Measurements from ENCODE around the gene NAMPT. TPM values are rescaled to one million over a fixed set of nuclear protein-coding genes. Genes with fewer than 3 reads are reported as not detected.

The NAMPT gene
- total and polyA plus RNA-seq, 9 of the 15 experiments (the other 6 are each of a cell fraction or from before 2014, with no cell fraction given): 41.1 to 160 (median 106) TPM

GRCh38 chr7:106283831-106284713 lies 711 bp downstream of the NAMPT start (continued):
- no peak for TF ChIP-seq ZNF277 (CRISPR knock-in tag; IDR thresholded peaks at IDR 0.05; ENCODE audit: borderline replicate concordance)
- peak; percentile 86 for TF ChIP-seq SMAD4 (CRISPR knock-in tag; conservative IDR thresholded peaks at IDR 0.05)
- TF ChIP-seq MYNN (IDR thresholded peaks at IDR 0.05): 0 out of 2 replicates have a peak, but pooled peaks have one; percentile 33
- no peak for TF ChIP-seq MYNN (CRISPR knock-in tag; IDR thresholded peaks at IDR 0.05)
- TF ChIP-seq KAT7 (CRISPR knock-in tag; IDR thresholded peaks at IDR 0.05; ENCODE audit: borderline replicate concordance): 0 out of 2 replicates have a peak, but pooled peaks have one; percentile 21
- TF ChIP-seq CREB3L1 (IDR thresholded peaks at IDR 0.05; ENCODE audit: borderline replicate concordance, low read depth): no peak
- TF ChIP-seq NKRF (IDR thresholded peaks at IDR 0.05; ENCODE audit: borderline replicate concordance): peak; percentile 92
- 0 out of 4 replicates have a peak, but pooled peaks of 1 of the 2 experiments have one; percentile 35 for TF ChIP-seq TBL1XR1 (IDR thresholded peaks at IDR 0.05; ENCODE audit: low read length in 2 of 2)
- TF ChIP-seq RFX5 (IDR thresholded peaks at IDR 0.05; ENCODE audit: low read depth, low read length): no peak
- TF ChIP-seq PTTG1 (tag; IDR thresholded peaks at IDR 0.05; ENCODE audit: low read depth): no peak
- no peak for TF ChIP-seq ZNF280A (IDR thresholded peaks at IDR 0.05; ENCODE audit: low read depth, partially characterized antibody)
- no peak for TF ChIP-seq EP300 (IDR thresholded peaks at IDR 0.05; ENCODE audit: low read length)
- TF ChIP-seq HDAC3 (IDR thresholded peaks at IDR 0.05; ENCODE audit: borderline replicate concordance, partially characterized antibody): peak; percentile 72
- peak; percentile 75 for TF ChIP-seq MTA1 (IDR thresholded peaks at IDR 0.05; ENCODE audit: borderline replicate concordance)
- TF ChIP-seq KDM2B (CRISPR knock-in tag; IDR thresholded peaks at IDR 0.05): peak; percentile 88
- peak; percentile 72 for TF ChIP-seq ZFX (CRISPR knock-in tag; IDR thresholded peaks at IDR 0.05)
- TF ChIP-seq KDM5B (IDR thresholded peaks at IDR 0.05; ENCODE audit: insufficient replicate concordance, low read depth, low read length): peak; percentile 44
- TF ChIP-seq IRF2 (CRISPR knock-in tag; IDR thresholded peaks at IDR 0.05): no peak
- no peak for TF ChIP-seq OTX1 (CRISPR knock-in tag; IDR thresholded peaks at IDR 0.05)
- TF ChIP-seq MAX (CRISPR knock-in tag; IDR thresholded peaks at IDR 0.05): peak; percentile 42; the same call in 1 of the 2 replicates

Measured in K562 (cell line).